Lung (tissue), 12 donors: ENCODE results near the gene DST. TPM values are rescaled to one million over a fixed set of nuclear protein-coding genes. Genes with fewer than 3 reads are reported as not detected.

Source experiments
- ATAC-seq: fragments of 200-7000 bp; cut with Tn5 transposase; one replicate; pipeline ENCODE4 v1.9.1; 2020; ENCODE audit warnings: moderate number of reproducible peaks; ENCODE audit not compliant: insufficient read depth, low FRiP score
- DNase-seq, 3 donors: peaks; one replicate each; pipeline ENCODE4 v3.0.0-alpha.2; 2013 to 2017
- H3K27ac ChIP-seq, 2 donors: one replicate each; pipeline ENCODE4 v1.5.1; 2013; ENCODE audit warnings: mild to moderate bottlenecking in 2 of 2, moderate library complexity in 2 of 2, control low read depth in 1 of 2, inconsistent platforms in 1 of 2, low read depth in 1 of 2, low read length in 1 of 2
- H3K27me3 ChIP-seq, 3 donors: one replicate each; pipeline ENCODE4 v1.5.1; 2013; ENCODE audit warnings: low read length in 2 of 3; ENCODE audit not compliant: control insufficient read depth in 3 of 3, insufficient read depth in 3 of 3
- H3K36me3 ChIP-seq, 4 donors: one replicate each; pipeline ENCODE4 v1.5.1; 2013; ENCODE audit warnings: low read length in 4 of 4, mild to moderate bottlenecking in 1 of 4, moderate library complexity in 1 of 4; ENCODE audit not compliant: control insufficient read depth in 4 of 4, insufficient read depth in 4 of 4
- H3K4me1 ChIP-seq, 5 donors: one replicate each; pipeline ENCODE4 v1.5.1; 2013; ENCODE audit warnings: low read length in 5 of 5, mild to moderate bottlenecking in 2 of 5, moderate library complexity in 1 of 5; ENCODE audit not compliant: control insufficient read depth in 5 of 5, insufficient read depth in 5 of 5
- H3K4me3 ChIP-seq: one replicate; pipeline ENCODE4 v1.5.1; 2013; ENCODE audit warnings: mild to moderate bottlenecking, control low read depth, moderate library complexity
- H3K9ac ChIP-seq, 2 donors: one replicate each; pipeline ENCODE4 v1.5.1; 2013; ENCODE audit warnings: low read length in 2 of 2, control low read depth in 1 of 2; ENCODE audit not compliant: insufficient read depth in 1 of 2
- H3K9me3 ChIP-seq, 4 donors: one replicate each; pipeline ENCODE4 v1.5.1; 2013; ENCODE audit warnings: low read length in 3 of 4, mild to moderate bottlenecking in 1 of 4, moderate library complexity in 1 of 4; ENCODE audit not compliant: control insufficient read depth in 4 of 4, insufficient read depth in 3 of 4
- WGBS, 2 donors: extraction: QIAGEN DNeasy Blood & Tissue Kit; methylation state at CpG; one replicate each; pipeline ENCODE4 v1.1.7; 2013; 5-methylcytosine and 5-hydroxymethylcytosine counted together
- polyA plus RNA-seq, 2 donors: library from polyadenylated mRNA; stranded (reverse); fragments of 200-250 nt; gene quantifications; one replicate each; pipeline ENCODE4 v1.2.1, GENCODE V29; 2013
- total RNA-seq, 2 donors: library from RNA; depleted of rRNA in 1 of 2; stranded (reverse); fragments of >200 nt in 1 of 2; gene quantifications; one replicate each; pipeline ENCODE4 v1.2.1, GENCODE V29; 2014 to 2021
- TF ChIP-seq, protein P1 (sequence below): IDR thresholded peaks from 2 replicates; pipeline ENCODE4 v1.5.1; 2012; ENCODE audit warnings: mild to moderate bottlenecking; ENCODE audit errors: control extremely low read depth, extremely low read depth
- donor health status: control.
- donor health status: control.
- donor health status: Bipolar disorder and iron deficiency.
- donor health status: healthy.
- donor health status: DM: yes; HTN: yes; CAD: no.

The DST gene
- total and polyA plus RNA-seq, 4 donors, result 40.7 to 835 (median 201) TPM

- H3K9ac ChIP-seq, result no peak overlapping the region
- no peaks in the 10 kb centered on the region for H3K27me3 ChIP-seq
- H3K9me3 ChIP-seq, result no peaks in the 10 kb centered on the region
- H3K4me3 ChIP-seq, result no peak overlapping the region
- ATAC-seq (no peak), DNase-seq (no peak)
- TF ChIP-seq, protein P1, sequence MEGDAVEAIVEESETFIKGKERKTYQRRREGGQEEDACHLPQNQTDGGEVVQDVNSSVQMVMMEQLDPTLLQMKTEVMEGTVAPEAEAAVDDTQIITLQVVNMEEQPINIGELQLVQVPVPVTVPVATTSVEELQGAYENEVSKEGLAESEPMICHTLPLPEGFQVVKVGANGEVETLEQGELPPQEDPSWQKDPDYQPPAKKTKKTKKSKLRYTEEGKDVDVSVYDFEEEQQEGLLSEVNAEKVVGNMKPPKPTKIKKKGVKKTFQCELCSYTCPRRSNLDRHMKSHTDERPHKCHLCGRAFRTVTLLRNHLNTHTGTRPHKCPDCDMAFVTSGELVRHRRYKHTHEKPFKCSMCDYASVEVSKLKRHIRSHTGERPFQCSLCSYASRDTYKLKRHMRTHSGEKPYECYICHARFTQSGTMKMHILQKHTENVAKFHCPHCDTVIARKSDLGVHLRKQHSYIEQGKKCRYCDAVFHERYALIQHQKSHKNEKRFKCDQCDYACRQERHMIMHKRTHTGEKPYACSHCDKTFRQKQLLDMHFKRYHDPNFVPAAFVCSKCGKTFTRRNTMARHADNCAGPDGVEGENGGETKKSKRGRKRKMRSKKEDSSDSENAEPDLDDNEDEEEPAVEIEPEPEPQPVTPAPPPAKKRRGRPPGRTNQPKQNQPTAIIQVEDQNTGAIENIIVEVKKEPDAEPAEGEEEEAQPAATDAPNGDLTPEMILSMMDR, result no peak
- no peaks in the 10 kb centered on the region for H3K36me3 ChIP-seq
- H3K27ac ChIP-seq, result peak overlapping the region in 1 of 2 donors; percentile 93
- H3K4me1 ChIP-seq, result peaks cover 0 to 28% (median 5%) of the 10 kb centered on the region in 5 donors
- 88 to 91% methylated on average over 1 of the region's 1 CpG for WGBS, 2 donors
These were observed 39.9 kb upstream of the DST start for GRCh38 chr6:56682635-56683034.

DNA sequence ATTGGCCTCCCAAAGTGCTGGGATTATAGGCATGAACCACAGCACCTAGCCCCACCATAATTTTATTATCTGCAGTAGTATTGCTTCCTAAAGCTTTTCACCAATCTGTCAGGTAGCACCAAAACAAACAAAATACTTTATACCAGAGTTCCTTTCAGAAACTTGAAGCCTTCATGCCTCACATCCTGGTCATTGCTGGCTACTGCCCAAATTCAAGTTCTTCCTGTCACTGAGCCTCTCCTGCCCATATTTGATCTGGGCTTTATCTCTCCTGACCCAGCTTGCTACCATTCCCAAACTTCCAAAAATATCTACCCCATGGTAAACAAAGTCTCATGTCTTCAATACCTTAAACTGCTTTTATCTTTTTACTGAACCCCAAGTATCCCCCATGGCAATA is 34.9 kb upstream of the DST start:
- H3K36me3 ChIP-seq, result no peaks in the 10 kb centered on the region
- DNase-seq, result no peak
- H3K27me3 ChIP-seq, result no peaks in the 10 kb centered on the region
- no peak for ATAC-seq
- TF ChIP-seq, protein P1, result no peak
- H3K9ac ChIP-seq, result no peak overlapping the region
- H3K4me1 ChIP-seq, result peaks cover 0 to 11% (median 3%) of the 10 kb centered on the region in 5 donors
- no peak overlapping the region for H3K4me3 ChIP-seq
- peak overlapping the region in 1 of 2 donors; percentile 59 for H3K27ac ChIP-seq
- H3K9me3 ChIP-seq, result no peaks in the 10 kb centered on the region

DNA sequence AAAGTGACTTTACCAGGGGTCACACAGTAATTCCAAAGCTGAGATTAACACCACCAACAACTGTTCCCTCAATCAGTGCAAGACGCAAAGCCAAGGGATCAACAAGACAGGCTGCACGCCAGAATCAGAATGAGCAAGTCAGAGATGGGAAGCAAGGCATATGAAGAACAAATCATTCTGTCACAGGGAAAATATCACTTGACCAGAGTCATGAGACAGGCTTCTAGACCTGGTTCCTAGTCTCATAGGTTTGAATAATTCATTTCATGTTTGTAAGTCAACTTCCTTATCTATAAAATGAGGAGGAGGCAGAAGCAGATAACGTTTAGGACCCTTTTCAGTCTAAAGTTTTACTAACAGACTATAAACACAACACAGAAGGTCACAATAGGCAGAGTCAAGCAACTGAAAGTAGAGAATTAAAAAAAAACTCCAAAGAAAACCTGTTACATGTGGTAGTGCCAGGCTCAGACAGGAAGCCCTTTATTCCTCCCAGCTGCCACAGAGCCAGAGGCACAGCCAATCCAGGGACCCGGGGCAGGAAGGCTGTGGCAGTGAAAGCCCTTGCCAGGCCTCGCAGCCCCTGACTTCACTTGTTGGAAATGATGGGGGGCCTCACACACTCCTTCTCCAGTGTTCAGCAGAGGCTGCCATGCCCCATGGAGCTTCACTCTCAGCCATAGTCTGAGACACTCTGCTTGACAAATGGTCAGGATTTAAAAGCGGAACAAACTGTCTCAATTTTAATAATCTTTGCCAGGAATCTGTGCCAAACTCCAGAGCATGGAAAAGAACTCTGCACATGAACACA is 29.2 kb upstream of the DST start:
- peaks cover 6 to 42% (median 10%) of the 10 kb centered on the region in 5 donors for H3K4me1 ChIP-seq
- H3K36me3 ChIP-seq, result peaks cover 0 to 3% (median 0%) of the 10 kb centered on the region in 4 donors
- H3K27ac ChIP-seq, result peak overlapping the region; percentile 76 to 85
- TF ChIP-seq, protein P1, result no peak
- ATAC-seq (no peak), DNase-seq (peak; percentile 49 to 90 (median 87))
- no peaks in the 10 kb centered on the region for H3K9me3 ChIP-seq
- WGBS, 2 donors, result 33 to 36% methylated on average over 6 of the region's 6 CpGs
- H3K4me3 ChIP-seq, result no peak overlapping the region
- H3K27me3 ChIP-seq, result no peaks in the 10 kb centered on the region
- H3K9ac ChIP-seq, result no peak overlapping the region
